Renal pelvis (tissue), 12 donors: Measurements from ENCODE around the gene ARID1A. TPM values are rescaled to one million over a fixed set of nuclear protein-coding genes. Genes with fewer than 3 reads are reported as not detected.
"Not testable (repeated sequence)": the region's sequence is repeated elsewhere in the genome, so short reads cannot be mapped to it uniquely, and the experiment has no call there.

Source experiments
- DNase-seq: peaks from one replicate; pipeline ENCODE4 v3.0.0-alpha.2; 2013
- long read RNA-seq, 16 experiments: transcript quantifications; one replicate each; lab custom pipeline, GENCODE V29; 2026
- polyA plus RNA-seq, 3 donors: library from polyadenylated mRNA; unstranded; fragments of 120-200 nt; gene quantifications; one replicate each; pipeline ENCODE4 v1.2.1, GENCODE V29; 2013; ENCODE audit not compliant: insufficient read length in 3 of 3

Gene ARID1A
- 100 to 1,000 TPM; 101 to 117 (median 106) TPM for polyA plus RNA-seq
- long read RNA-seq, donor 1, full-length matches to known transcripts: 22 of 27 reads
- long read RNA-seq, donor 1, partial matches to known transcripts: 5 of 27 reads
- long read RNA-seq, donor 1, other reads (novel, unspliced or antisense): 0 of 27 reads
- long read RNA-seq, donor 2, transcript ARID1A-217 (1 exons, 3,046 nt): major isoform, 17 of 49 reads
- long read RNA-seq, donor 2, partial matches to known transcripts: 32 of 49 reads
- long read RNA-seq, donor 2, other reads (novel, unspliced or antisense): 0 of 49 reads
- long read RNA-seq, donor 3, transcript ARID1A-217 (1 exons, 3,046 nt): major isoform, 34 of 72 reads
- long read RNA-seq, donor 3, partial matches to known transcripts: 38 of 72 reads
- long read RNA-seq, donor 3, other reads (novel, unspliced or antisense): 0 of 72 reads
- long read RNA-seq, donor 4, transcript ARID1A-217 (1 exons, 3,046 nt): major isoform, 20 of 33 reads
- long read RNA-seq, donor 4, partial matches to known transcripts: 13 of 33 reads
- long read RNA-seq, donor 4, other reads (novel, unspliced or antisense): 0 of 33 reads
- long read RNA-seq, donor 5, transcript ARID1A-217 (1 exons, 3,046 nt): major isoform, 21 of 57 reads
- long read RNA-seq, donor 5, partial matches to known transcripts: 36 of 57 reads
- long read RNA-seq, donor 5, other reads (novel, unspliced or antisense): 0 of 57 reads
- long read RNA-seq, donor 6, transcript ARID1A-217 (1 exons, 3,046 nt): major isoform, 38 of 89 reads
- long read RNA-seq, donor 6, partial matches to known transcripts: 51 of 89 reads
- long read RNA-seq, donor 6, other reads (novel, unspliced or antisense): 0 of 89 reads
- long read RNA-seq, donor 7, transcript ARID1A-217 (1 exons, 3,046 nt): major isoform, 54 of 134 reads
- long read RNA-seq, donor 7, partial matches to known transcripts: 79 of 134 reads
- long read RNA-seq, donor 7, other reads (novel, unspliced or antisense): 0 of 134 reads
- long read RNA-seq, donor 8, full-length matches to known transcripts: 23 of 28 reads
- long read RNA-seq, donor 8, partial matches to known transcripts: 5 of 28 reads
- long read RNA-seq, donor 8, other reads (novel, unspliced or antisense): 0 of 28 reads
- long read RNA-seq, donor 9, transcript ARID1A-217 (1 exons, 3,046 nt): major isoform, 32 of 65 reads
- long read RNA-seq, donor 9, partial matches to known transcripts: 33 of 65 reads
- long read RNA-seq, donor 9, other reads (novel, unspliced or antisense): 0 of 65 reads
- long read RNA-seq, donor 10, transcript ARID1A-217 (1 exons, 3,046 nt): major isoform, 48 of 114 reads
- long read RNA-seq, donor 10, partial matches to known transcripts: 61 of 114 reads
- long read RNA-seq, donor 10, other reads (novel, unspliced or antisense): 0 of 114 reads
- long read RNA-seq, donor 11, transcript ARID1A-217 (1 exons, 3,046 nt): major isoform, 61 of 110 reads
- long read RNA-seq, donor 11, partial matches to known transcripts: 46 of 110 reads
- long read RNA-seq, donor 11, other reads (novel, unspliced or antisense): 0 of 110 reads
- long read RNA-seq, donor 12, full-length matches to known transcripts: 42 of 75 reads
- long read RNA-seq, donor 12, partial matches to known transcripts: 33 of 75 reads
- long read RNA-seq, donor 12, other reads (novel, unspliced or antisense): 0 of 75 reads
- long read RNA-seq, donor 13, transcript ARID1A-217 (1 exons, 3,046 nt): major isoform, 70 of 103 reads
- long read RNA-seq, donor 13, partial matches to known transcripts: 29 of 103 reads
- long read RNA-seq, donor 13, other reads (novel, unspliced or antisense): 0 of 103 reads
- long read RNA-seq, donor 14: 0 reads
- long read RNA-seq, donor 15, transcript ARID1A-217 (1 exons, 3,046 nt): major isoform, 46 of 111 reads
- long read RNA-seq, donor 15, partial matches to known transcripts: 63 of 111 reads
- long read RNA-seq, donor 15, other reads (novel, unspliced or antisense): 0 of 111 reads
- long read RNA-seq, donor 16, transcript ARID1A-217 (1 exons, 3,046 nt): major isoform, 42 of 75 reads
- long read RNA-seq, donor 16, partial matches to known transcripts: 33 of 75 reads
- long read RNA-seq, donor 16, other reads (novel, unspliced or antisense): 0 of 75 reads

DNA sequence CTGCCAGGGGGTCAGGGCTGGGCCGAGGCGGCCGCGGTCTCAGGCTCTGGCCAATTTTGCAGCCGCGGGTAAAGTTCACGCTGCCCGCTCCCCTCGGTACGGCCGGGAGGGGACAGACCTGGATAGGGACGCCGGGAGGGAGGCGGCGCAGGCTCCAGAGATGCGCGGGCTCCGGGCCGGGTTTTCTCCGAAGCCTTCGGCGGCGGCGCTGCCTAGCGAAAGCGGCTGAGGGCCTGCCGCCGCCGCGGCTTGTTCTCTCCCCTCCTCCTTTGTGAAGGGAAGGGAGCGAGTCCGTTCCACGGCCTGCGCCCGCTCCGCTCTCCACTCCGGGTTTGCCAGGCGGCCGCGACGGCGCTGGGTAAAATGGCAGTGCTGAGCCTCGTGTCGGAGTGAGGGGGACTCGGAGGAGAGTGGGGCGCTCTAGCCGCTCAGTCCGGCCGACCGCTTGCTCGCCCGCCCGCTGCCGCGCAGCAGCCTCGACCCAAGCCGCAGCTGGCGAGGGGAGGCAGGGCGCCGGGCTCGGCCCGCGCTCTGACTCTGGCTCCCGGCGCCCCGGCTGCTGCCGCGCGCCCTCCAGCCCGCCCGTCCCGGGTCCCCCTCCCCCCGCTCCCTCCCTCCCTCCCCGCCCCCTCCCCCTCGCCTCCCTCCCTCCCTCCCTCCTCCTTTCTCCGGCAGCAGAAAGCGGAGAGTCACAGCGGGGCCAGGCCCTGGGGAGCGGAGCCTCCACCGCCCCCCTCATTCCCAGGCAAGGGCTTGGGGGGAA lies at the start of gene ARID1A:
ARID1A (plus strand) TSS at position 660 of the 763 bp plus-strand sequence. CDS start 389 bp downstream, outside the sequence.
- peak; percentile 96 for DNase-seq

DNA sequence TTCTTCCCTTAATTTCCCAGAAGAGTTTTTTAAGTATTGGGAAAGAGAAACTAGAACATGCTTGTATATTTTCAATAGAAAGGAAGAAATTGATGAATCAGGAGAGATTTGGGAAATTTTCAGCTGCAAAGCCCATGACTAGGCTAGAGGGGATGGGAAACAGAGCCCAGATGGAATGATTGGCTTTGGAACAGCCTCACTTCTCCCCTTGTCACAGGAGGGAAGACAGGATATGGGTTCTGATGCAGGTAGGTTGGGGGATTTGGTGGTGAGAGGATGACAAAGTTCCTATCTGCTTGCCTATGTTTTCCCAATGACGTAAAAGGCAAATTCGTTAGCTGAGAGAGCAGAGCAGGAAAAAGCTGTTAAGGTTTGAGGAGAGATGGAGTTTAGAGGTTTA lies 31.0 kb upstream of the ARID1A start:
- no peak for DNase-seq

DNA sequence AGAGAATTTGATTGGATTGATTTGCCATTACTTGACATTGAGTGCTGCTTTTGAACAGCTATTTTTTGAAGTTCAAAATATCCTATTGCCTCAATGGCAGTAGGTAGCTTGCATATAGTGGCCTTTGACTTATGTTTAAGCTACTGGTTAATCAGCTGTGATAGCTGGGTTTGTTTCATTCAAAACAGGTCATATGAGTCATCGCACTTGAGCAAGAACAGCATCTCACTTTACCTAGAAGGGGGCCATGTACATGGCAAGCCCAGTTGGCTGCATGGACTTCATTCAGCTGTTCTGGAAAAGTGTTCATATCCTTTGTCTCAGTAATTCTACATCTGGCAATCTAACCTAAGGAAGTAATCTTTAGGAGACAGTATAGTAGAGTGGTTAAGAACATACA lies 29.0 kb upstream of the ARID1A start:
- DNase-seq: no peak

DNA sequence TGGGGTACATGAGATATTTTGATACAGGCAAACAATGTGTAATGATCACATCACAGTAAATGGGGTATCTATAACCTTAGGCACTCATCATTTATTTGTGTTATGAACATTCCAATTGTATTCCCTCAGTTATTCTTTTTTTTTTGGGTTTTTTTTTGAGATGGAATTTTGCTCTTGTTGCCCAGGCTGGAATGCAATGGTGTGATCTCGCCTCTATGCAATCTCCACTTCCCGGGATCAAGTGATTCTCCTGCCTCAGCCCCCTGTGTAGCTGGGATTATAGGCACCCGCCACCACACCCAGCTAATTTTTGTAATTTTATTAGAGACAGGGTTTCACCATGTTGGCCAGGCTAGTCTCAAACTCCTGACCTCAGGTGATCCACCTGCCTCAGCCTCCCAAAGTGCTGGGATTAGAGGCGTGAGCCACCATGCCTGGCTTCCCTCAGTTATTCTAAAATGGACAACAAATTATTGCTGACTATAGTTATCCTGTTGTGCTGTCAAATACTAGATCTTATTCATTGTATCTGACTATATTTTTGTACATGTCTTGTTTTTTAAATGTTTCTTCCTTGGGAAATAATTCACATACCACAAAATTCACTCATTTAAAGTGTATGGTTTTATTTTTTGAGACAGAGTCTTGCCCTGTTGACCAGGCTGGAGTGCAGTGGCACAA lies 27.6 kb upstream of the ARID1A start:
- not testable (repeated sequence) for DNase-seq

DNA sequence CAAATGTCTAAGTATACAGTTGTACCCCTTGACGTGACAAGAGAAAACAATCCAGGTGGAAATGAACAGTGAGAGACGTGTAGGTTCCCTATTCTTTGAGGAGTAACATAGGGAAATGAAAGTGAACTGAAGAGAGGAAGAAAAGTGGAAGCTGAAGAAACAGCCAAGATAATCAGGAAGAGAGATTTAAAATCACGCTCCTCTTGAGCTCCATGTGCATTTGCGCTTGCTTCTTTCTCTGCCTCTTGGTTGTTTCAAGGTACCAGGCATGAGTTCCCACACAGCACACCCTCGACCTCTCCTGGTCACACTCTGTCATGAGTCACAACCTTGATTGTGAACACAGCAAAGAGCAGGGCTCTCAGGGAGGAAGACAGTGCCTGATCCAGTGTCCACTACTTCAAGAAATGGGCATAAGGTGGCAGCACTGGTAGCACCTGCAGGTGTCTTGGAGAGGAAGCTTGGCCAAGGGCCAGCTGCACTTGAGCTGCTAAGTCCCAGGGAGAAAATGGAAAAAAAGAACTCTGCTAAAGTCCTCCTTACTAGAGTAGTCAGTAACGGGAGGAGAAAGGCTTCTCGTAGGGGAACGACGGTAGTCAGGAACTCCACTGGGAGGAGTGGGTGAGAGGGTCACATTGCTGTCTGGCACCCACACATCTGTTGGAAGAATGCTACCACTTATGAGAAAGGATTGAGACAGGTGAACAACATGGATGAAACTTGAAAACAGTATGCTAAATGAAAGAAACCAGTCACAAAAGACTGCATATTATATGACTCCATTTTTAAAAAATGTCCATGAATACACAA lies 18.3 kb upstream of the ARID1A start:
- peak; percentile 87 for DNase-seq

DNA sequence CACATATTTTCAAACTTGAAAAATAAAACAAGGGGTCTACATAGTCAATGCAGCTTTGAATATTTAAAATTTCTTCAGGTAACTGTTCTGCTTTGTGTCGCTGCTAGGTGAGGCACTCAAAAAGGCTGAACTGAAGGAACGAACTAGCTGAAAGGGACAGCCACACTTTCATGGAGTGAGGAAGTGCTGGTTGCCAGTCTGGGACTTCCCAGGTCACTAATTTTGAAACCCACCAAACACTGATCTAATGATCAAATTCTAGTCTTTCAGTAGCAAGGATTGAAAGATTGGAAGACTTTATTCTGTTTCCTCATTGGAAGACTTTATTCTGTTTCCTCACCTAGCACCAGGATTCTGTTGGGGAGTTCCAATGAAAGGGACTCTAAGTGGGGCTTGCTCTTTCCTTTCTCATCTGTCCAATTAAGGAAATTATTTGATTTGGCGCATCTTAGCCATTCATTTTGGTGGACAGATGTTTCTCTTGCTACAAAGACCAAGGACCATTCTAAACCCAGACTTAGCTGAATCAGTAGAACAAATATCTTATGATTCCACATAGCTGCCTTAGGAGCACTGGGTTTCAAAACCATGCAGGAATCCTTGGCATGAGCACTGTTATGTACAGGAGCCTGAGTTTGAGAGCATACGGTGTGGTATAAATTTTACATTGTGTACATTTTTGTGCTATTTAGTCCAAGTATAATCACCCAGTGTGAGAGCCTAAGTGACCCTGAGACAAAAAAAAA lies 10.9 kb upstream of the ARID1A start:
- DNase-seq: no peak

DNA sequence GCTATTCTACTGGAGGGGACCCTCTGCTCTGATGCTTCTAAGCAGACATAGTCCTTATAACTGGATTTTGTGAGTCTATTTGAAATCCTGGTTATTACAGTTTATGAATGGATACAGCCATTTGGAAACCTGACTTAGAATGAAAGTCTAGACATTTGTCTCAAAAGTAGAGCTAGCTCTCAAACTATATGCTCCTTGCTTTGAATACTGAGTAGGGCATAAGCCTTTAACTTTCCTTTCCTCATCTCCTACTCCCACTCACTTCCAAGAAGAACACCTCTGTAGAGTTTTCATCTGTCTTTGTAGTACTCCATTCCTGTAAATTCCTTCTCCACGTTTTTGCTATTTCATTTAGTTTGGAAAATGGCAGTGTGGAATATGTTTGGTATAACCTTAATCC lies 9.0 kb upstream of the ARID1A start:
- no peak for DNase-seq

DNA sequence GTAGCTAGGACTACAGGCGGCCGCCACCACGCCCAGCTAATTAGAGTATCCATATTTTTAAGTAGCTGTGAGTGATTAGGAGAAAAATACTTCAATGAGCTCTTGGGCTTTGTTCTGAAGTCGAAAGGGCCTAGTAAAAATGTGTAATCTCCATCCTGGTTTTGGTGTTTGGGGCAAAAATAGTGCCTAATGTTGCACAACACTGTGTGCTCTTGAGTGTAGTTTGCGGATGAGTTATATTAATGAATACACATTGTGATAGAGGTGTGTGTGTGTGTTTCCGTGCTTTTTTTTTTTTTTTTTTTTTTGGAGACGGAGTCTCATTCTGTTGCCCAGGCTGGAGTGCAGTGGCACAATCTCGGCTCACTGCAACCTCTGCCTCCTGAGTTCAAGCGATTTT lies 6.3 kb upstream of the ARID1A start:
- no peak for DNase-seq

DNA sequence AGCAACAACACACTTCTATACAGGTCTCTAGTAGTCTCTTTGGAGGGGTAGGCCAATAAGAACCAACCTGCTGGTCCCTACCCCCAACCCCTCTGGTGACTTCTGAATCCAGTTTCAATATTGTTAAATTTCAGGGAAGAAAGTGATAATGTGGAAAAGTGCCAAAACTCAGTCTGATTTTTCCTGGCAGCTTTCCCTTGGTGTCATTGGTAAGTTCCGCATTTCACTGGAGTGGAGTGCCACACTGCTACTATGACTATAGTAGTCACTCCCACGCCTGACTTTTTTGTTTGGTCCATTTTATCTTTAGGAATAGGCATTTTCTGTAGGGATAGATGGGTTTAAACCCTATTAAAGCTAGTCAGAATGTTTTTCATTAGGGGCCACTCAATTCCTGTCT lies 5.7 kb upstream of the ARID1A start:
- DNase-seq: no peak

DNA sequence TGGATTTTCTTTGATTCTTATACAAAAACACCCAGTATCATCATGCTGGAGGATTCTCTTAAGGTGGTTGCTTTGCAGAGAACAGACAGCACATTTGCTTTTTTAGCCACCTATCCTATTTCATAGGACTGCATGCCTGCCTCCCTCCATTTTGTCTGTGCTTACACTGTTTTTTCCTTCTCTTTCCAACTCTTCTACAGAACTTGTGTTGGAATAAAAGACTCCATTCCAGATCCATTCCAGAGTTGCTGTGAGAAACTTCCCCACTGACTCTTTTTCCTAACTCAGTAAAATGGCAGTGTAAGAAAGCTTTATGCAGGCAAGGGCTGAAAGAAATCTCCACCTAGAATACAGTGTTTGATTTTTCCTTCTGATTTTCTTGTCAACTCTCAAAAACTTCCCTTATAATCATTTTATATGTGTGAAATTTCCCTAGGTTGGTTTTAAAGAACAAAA lies 5.2 kb upstream of the ARID1A start:
- DNase-seq: no peak

DNA sequence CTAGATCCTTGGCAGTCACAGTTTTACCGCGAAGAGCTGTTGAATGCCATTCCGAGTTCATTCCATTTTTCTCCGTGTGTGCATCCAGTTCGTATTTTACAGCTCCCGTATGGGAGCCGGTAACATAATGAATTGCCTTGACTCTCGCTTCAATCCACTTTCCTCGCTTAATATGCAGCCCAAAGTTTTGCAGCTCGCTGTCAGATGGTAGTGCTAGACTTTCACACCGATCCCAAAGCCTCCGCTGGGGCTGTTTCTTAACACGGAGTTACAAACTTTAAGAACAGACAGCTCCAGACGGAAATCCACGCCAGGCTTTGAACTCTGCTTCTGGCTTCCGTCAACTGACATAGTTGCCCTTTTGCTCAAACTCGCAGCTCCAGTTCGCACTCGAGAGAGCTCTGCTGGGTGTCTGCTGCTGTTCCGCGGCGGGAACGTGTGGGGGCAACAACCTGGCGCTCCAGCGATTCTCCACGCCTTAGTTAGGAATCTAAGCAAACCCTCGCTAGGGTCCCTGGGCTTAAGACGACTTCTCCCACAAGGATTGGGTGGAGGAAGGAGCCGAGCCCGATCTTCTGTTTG lies 3.5 kb upstream of the ARID1A start:
- DNase-seq: peak; percentile 96

DNA sequence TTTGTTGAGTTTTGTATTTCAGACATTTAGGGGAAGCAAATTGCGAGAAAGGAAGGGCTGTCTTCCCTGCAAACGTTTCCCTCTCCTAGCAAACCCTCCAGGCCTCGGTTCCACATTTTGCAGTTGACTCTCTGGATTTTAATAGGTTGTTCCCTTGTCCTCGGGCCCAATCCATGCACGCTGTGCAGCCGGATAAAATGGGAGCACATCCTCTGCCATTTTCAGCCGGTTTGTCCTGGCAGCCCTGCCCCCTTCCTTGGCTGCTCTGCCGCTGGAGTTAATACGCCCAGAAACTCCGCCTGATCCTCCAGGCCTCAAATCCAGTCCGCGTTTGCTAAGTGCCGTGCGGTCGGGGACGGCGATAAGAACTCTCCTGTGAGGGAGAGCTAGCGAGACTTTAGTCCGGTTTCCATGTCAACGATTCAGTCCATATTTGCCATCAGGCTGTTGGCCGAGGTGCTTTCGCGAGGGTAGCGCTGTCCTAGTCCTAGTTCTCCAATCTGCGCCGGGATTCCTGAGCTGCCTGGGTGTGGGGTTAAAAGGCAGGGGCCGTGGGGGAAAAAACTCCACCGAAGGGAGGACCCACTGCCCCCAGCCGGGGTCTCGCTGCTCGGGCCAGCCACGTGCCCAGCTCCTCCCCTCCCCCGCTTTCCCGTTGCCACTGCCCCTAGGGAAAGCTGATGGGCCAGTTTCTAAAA lies 2.9 kb upstream of the ARID1A start:
- DNase-seq: peak; percentile 98

DNA sequence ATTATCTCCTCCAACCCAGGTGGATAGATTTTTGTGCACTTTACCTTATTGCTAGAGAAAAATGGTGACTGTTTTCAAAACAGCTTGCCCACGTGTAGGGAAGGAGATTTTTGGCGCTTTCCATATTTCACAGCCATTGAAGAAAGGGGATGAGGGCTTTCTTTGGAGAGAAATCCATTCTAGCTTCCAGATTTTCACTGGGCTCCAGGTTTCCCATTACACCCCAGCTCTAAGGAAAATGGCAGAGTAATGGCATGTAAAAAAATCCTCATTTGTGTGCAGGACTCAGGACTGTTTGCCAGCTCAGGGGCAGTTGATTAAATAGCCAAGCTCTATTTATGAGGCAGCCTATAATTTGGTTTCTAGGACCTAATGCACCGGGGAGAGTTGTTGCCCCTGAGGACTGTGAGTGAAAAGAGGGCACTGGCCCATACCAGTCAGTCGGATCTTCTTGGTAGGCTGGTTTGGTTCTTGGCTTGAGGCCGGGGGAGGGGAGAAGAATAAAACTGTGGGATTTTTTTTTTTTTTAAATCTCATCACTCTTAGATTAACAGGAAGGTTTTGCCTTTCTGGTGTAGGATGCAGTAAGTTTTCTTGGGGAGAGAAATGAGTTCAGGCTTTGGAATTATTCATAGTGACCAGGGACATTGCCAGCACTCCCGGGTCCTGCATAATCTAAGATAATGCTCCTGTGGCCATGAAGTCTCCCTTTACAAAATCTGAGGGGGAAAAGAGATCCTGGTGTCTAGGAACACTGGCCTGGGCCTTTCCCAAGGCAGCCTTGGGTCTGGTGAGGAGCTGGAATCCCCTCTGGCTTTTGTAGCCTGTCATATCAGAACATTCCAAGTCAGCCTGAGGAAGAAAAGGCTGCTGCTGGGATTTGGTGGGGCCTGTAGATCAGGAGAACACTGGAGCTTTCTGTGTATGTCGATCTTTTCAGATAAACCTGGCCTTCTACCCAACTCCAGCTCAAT lies 1.9 kb upstream of the ARID1A start:
- no peak for DNase-seq

DNA sequence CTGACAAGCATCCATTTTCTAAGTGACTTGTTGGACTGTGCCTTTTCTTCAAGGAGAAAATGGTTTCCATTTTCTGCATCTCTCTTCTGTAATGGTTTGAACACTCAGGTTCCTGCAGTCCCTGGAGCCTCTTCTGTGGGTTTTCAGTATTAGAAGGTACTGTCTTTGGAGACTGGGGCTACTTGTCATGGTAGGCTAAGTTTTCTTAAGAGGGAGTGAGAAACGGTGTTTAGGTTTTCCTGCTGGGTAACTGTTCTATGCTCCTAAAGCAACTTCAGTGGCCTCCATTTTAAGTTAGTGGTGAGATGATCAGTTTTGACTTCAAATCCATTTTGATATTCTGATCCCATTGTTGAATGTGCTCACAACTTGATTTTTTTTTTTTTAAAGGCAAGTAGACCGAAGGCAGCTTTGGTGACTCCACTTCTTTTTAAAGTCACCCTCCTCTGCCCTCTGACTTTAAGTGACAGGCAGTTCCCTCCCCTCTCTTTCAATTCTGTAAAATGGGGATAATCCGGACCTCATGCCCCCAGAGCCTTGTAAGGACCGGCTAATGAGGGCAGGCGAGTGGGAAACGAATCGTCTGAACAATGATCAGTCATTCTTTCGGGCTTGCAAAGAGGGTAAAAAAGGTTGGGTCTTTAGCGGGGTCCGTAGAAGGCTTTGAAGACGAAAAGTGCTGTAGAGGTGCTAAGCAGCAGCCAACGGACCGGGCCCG lies 1.0 kb upstream of the ARID1A start:
- no peak for DNase-seq
